GM10248 (cell line): Measurements from ENCODE around the gene PREX1.

ENCODE experiments used
- CTCF ChIA-PET: fragments of 300-600 bp; sonication (Branson Sonifier 250); formaldehyde crosslinking; extraction: SDS; loops from one replicate; lab custom pipeline; 2021; ENCODE audit warnings: antibody characterized with exemption; lab: Yijun Ruan, JAX
- POLR2A ChIA-PET: fragments of 350-650 bp; sonication (Branson Sonifier 250); formaldehyde crosslinking; extraction: SDS; loops from one replicate; lab custom pipeline; 2020; ENCODE audit warnings: antibody characterized with exemption; lab: Yijun Ruan, JAX
- DNase-seq: peaks from one replicate; pipeline ENCODE4 v3.0.0; 2012; ENCODE audit errors: extremely low spot score
- TF ChIP-seq, protein P1 (sequence below): IDR thresholded peaks from 2 replicates; pipeline ENCODE4 v1.5.1; 2012; ENCODE audit warnings: mild to moderate bottlenecking, low read depth; ENCODE audit errors: extremely low read depth, missing control alignments, control extremely low read depth

Gene PREX1

DNA sequence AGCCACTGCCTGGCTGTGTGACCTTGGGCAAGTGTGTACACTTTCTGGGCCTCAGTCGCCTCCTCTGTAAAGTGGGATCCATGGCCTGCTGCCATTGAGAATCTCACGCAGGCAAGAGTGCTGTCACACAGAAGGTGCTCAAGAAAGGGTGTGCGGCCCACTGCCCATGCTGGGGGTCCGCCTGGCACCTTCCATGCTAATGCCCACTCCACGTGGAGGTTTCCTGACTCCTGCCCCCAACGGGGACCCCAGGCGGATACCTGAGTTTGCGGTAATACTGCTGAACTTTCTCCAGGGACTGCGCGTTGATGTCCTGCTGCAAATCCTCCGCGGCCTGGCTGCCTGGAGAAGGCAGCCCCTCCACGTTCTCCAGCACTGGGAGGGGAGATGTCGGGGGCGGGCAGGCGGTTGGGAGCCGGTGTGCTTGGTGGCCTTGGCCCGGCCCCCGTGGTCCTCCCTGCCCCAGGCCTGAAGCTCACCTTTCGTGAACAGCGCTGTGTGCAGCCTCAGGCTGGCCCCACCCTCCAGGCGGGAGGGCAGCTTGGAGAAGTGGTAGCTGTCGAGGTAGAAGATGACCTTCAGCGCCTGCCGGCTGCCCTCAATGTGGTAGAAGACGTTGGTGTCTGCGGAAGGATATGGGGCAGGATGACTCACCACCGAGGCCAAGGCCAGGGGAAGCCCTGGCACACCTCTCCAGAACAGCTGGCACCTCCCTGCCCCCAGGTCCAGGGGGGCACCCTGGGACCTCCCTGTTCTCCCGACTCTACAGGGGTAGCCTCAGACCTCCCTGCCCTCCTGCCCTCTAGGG is 195.6 kb downstream of the PREX1 start:
- TF ChIP-seq, protein P1, sequence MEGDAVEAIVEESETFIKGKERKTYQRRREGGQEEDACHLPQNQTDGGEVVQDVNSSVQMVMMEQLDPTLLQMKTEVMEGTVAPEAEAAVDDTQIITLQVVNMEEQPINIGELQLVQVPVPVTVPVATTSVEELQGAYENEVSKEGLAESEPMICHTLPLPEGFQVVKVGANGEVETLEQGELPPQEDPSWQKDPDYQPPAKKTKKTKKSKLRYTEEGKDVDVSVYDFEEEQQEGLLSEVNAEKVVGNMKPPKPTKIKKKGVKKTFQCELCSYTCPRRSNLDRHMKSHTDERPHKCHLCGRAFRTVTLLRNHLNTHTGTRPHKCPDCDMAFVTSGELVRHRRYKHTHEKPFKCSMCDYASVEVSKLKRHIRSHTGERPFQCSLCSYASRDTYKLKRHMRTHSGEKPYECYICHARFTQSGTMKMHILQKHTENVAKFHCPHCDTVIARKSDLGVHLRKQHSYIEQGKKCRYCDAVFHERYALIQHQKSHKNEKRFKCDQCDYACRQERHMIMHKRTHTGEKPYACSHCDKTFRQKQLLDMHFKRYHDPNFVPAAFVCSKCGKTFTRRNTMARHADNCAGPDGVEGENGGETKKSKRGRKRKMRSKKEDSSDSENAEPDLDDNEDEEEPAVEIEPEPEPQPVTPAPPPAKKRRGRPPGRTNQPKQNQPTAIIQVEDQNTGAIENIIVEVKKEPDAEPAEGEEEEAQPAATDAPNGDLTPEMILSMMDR: no peak
- ChIA-PET POLR2A (no interaction called here), CTCF (interaction anchor here (1.0 to 2.3 kb wide), 2 partner anchors 10 to 12 kb away, joined by 3 to 12 read pairs; no protein-coding TSS in a partner anchor)
- no peak for DNase-seq

DNA sequence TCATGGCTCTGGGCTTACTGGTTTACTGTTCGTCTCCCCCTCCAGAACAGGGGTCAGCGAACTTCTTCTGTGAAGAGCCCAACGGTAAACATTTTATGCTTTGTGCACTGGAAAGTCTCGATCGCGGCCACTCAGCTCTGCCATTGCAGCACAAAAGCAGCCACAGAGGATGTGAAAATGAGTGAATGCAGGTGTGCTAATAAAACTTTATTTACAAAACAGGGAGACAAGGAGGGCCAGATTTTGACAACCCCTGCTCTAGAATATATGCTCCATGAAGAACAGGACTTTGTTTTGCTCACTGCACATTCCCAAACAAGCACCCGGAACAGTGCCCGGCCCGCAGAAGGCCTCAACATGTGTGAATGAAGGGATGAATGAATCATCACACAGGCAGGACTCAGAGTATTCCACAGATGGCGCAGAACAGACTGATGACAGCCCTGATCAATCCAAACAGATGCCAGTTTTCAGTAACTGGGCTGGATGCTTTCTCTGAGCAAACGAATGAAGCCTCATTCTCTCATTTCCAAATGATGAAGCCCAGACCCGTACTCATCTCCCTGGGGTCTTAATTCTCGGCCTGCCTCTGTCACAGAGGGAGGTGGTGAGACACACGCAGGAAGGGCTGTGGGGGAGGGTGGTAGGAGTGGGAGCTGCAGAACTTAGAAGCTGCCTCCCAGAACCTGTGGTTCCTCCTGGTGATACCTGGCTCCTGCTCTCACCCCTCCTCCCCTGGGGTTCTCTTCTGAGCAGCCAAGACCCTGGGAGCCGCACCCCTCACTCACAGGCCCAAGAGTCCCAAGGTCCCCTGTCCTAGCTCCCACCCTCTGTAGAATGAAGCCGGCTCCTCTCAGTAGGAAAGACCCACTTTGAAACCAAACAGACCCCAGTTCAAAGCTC is 196.4 kb downstream of the PREX1 start:
- ChIA-PET POLR2A (no interaction called here), CTCF (interaction anchor here (2.3 kb wide), 1 partner anchor 11 kb away, joined by 12 read pairs; no protein-coding TSS in a partner anchor)
- TF ChIP-seq, protein P1: no peak

DNA sequence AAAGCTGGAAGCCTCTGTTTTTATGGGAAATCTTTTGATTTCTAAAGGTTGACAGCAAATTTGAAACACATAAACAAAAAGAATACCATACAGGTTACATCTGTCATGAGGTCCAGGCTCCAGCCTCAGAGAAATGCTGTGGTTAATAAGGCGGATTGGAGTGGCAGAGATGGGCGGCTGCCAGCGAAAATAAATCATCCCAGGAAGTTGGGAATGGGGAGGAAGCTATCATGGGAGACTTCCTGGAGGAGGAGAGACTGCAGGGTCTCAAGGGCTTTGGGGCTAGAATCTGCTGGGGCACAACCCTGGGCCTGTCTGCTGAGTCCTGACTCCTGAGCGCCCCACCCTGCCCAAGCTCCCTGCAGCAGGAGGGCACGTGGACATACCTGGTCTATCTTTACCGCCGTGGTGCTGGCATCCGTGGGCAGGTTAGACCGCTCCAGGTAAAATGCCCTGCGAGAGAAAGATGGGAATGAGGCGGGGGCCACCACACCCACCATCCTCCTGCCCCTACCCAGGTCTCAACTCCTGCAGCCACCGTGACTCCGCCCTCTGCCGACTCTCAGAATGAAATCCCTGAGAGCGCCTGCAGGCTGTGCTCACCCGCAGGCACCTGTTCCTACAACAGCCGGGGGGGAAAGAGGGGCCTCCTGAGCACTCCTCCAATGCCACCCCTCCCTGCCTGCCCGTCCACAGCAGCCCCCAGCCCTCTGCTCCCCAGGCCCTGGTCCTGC is 197.3 kb downstream of the PREX1 start:
- TF ChIP-seq, protein P1: no peak
- ChIA-PET CTCF (interaction anchor here (1.1 to 2.4 kb wide), 2 partner anchors 8 to 10 kb away, joined by 3 to 20 read pairs; no protein-coding TSS in a partner anchor), POLR2A (no interaction called here)

More for the DNA sequence above, 196.4 kb downstream of the PREX1 start:
- DNase-seq: no peak

DNA sequence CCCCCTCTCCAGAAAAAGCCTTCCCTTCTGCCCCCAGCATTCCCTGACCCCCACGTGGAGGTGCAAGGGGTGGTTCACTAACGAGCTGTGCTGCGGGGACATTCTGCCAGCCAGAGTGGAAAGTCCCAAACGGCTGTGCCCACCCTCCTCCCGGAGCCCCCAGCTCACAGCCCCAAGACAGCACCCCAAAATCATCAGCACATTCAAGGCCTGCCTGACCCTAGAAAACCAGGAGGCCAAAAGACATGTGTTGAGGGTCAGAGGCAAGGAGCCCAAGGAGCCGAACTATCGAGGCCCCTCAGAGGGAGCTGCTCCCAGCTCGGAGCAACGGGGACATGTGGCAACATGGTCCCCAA is 197.9 kb downstream of the PREX1 start:
- no peak for DNase-seq
- ChIA-PET POLR2A (no interaction called here), CTCF (interaction anchor here (1.1 to 2.4 kb wide), 3 partner anchors 8 to 281 kb away, joined by 3 to 20 read pairs (median 3); no protein-coding TSS in a partner anchor)
- TF ChIP-seq, protein P1: no peak

More for the DNA sequence above, 197.3 kb downstream of the PREX1 start:
- no peak for DNase-seq

DNA sequence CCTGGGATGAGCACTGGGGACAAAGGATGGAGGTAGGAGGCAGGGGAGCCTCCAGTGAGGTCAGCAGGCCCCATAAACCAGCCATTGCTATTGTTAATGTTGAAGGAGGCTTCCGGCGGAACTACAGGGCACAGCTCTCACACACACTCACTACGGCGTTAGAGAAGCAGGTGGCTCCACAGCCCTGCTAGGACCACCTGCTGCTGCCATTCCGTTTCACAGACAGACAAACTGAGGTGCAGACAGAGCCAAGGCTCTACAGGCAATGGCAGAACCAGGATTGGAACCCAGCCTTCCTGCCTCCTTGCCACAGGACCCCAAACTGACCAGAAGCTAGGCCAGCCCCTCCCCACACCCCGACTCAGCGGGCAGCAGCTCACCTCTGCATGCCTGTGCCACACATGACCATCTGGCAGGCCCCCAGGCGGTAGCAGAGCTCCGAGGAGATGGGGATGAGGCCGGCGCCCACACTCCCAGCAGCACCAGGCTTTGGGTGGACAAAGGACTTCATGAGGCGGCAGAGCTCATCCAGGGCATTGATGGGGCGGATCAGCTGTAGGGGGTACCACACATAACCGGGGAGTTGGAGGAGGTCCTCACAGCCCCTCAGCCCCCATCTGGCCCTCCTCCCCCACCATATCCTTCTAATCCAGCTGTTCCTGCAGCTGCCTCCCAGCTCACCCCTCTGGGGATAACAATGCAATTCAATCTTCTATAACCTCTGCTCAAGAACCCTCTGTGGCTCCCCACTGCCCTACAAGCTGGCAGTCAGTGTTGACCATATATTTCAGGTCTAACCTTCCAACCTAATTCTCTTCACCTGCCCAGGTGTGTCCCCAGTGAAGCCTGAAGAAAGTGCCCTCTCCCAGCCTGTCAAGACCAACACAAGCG is 198.5 kb downstream of the PREX1 start:
- DNase-seq: no peak
- POLR2A ChIA-PET: no interaction called here
- CTCF ChIA-PET: interaction anchor here (1.1 to 2.4 kb wide), 3 partner anchors 7 to 281 kb away, joined by 3 to 20 read pairs (median 3); no protein-coding TSS in a partner anchor
- TF ChIP-seq, protein P1: no peak
